GM21529 (cell line): Measurements from ENCODE around the gene FAM234A.
A peak's percentile ranks its signal among the peaks of the same experiment; 100 is the strongest.
"Not testable (repeated sequence)": the region's sequence is repeated elsewhere in the genome, so short reads cannot be mapped to it uniquely, and the experiment has no call there.

Experiments
- ATAC-seq: cut with Tn5 transposase; IDR thresholded peaks from one replicate; pipeline ENCODE4 v1.9.1; 2021; ENCODE audit not compliant: unreplicated experiment

FAM234A gene, protein sequence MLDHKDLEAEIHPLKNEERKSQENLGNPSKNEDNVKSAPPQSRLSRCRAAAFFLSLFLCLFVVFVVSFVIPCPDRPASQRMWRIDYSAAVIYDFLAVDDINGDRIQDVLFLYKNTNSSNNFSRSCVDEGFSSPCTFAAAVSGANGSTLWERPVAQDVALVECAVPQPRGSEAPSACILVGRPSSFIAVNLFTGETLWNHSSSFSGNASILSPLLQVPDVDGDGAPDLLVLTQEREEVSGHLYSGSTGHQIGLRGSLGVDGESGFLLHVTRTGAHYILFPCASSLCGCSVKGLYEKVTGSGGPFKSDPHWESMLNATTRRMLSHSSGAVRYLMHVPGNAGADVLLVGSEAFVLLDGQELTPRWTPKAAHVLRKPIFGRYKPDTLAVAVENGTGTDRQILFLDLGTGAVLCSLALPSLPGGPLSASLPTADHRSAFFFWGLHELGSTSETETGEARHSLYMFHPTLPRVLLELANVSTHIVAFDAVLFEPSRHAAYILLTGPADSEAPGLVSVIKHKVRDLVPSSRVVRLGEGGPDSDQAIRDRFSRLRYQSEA

DNA sequence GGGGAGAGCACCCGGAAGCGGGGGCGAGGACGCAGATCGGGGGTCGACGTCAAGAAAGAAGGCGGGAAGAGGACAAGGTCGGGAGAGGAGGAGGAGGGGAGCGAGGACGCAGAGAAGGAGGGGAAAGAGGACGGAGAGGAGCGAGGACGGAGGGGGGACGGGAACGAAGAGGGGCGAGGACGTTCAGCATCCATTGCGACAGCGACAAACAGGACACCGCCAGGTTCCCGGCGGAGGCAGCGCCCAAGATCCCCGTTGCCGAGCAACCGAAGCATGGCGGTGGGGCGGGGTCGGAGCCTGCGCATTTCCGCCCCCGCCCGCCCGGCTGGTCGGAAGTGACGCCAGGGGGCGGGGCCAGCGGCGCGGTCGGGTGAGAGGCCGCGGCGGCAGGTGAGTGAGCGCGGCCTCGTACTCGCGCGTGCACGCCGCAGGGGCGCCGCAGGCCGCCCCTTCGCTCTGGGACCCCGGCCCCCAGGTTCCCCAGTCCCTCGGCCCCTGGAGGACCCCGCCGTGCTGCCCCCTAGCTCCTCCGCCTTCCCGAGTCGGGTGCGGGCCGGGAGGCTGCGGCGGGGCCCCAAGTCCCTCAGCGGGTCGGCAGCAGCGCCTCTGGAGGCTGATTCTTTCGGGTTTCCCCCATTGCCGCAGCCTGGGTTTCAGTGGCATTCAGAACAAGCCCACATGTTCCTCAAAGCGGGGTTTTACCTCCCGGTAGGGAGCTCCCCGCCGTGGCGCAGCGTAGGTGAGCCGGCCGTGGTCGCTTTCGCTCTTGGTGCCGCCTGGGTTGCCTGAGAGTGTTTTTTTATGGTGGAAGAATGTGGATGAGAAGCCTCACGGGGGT lies at the start of gene FAM234A:
FAM234A (plus strand) TSS at position 354 of the 838 bp plus-strand sequence. CDS start 19,593 bp downstream, outside the sequence.
- ATAC-seq, result peak; percentile 88

DNA sequence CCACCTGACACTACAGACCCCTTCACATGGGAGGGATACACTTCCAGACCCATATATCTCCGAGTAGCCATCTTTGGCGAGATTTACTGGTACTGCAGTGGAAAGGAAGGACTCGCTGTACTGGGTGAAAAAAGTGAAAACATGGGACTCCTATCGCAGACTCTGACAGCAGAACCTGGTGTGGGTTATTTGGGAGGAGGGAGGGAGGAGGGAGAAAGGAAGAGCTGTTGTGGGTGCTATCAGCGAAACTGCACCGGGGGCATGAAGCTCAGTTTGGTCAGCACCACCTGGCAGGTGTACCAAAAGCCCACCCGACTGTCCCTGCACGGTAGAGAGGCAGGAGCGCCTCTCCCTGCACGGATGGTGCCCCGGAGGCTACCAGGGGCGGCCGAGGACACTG lies 49.4 kb upstream of the FAM234A start:
- ATAC-seq, result no peak

DNA sequence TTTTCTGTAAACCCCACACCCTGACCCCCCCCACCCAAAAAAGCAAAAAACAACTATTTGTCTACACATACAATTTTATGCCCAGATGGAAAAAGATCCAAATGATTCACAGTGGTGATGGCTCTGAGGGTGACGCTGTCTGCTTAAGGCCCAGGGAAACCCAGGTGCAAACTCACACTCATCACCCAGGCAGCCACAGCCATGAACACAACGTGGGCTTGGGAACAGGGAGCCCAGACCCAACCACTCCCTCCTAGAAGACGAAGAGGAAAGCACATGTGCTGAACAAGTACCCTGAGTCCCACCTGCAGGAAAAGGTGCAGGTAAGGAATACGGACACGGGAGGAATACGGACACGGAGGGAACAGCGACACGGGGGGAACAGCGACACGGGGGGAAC lies 48.9 kb upstream of the FAM234A start:
- no peak for ATAC-seq

DNA sequence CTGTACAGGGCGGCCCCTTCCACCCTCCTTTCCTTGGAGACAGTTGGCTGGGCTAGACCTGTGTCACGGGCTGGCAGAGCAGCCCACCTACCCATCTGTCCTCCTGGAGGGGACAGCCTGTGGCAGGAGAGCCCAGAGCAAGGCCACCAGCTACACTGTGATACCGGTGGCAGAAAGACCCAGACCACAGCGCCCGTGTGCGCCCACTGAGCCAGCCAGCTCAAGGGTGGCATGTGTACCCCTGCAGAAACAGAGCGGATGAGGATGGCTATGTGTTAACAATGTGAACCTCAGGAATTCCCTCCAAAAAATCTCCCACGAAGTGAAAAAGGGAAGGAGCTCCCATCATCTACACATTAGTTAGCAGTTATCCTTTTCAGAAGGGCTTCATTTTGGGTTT lies 47.3 kb upstream of the FAM234A start:
- no peak for ATAC-seq

DNA sequence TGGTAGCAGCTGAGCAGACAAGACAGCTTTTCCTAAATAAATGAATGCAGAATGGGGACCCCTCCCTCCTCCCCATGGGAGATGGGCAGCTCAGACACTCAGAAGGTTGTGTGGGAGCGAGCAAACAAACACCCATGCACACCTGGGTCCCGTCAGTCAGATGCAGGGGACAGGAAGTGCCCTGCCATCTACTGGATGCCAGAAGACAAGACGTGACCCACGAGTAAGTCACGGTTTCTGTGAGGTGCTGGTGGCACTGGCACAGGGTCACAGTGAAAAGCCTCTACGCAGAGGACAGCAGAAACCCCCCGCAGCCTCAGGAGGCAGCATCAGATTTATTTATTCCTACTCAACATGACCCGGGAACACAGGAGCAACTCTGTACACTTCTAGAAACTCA lies 45.9 kb upstream of the FAM234A start:
- ATAC-seq, result no peak

DNA sequence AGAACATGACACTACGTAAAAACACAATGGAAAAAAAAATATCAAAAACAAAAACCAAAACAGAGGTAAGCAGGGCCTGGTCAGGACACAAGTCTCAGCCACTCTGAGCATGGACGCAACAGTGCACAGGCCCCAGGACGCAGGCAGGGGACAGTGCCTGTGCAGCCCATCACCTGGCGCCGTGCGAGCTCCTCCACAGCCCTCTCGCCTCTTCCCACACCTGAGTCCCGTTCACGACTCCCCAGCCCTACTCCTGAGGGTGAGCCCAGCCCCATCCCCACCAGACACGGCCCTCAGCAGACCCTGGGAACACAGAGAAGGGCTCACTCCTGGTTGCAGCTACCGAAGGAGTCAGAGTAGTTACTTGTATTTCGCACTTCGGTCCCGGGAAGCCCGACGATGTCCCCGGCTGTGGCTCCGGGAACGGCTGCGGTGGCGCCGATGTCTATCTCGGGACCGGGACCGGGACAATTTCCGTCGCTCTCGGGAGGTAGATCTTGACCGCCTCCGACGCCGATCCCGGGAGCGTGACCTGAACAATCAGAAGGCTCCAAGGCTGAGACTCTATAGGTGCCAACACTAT lies 44.9 kb upstream of the FAM234A start:
- ATAC-seq, result no peak

DNA sequence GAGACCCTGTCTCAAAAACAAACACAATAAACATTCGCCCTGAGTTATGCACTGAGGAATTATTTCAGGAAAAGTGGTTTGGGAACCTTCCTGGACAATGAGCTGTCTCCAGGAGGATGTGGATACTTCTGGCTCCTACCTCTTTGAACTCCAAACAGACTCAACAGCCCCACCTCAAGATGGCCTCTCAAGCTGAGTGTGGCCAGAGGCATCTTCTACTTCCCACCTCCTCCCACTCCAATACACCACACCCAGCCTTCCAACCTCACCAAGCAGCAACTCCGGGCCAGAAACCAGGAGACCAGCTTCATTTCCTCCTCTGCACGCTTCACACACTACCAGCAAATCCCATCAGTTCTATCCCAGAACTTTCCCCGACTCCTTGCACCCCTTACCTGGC lies 42.8 kb upstream of the FAM234A start:
- ATAC-seq, result no peak

DNA sequence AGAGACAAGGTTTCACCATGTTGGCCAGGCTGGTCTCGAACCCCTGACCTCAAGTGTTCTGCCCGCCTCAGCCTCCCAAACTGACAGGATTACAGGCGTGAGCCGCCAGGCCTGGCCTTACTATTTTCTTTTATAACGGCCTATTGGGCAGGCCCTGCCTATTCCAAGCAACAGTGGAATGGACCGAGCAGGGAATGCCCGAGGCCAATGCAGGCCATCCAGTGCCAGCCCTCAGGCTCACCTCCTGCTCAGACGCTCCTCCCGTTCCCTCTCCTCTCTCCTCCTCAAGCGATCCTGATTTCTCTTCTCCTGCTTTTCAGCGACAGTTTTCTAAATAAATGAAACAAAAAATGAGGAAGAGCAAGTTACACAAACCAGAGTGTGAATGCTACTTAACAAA lies 41.9 kb upstream of the FAM234A start:
- no peak for ATAC-seq

DNA sequence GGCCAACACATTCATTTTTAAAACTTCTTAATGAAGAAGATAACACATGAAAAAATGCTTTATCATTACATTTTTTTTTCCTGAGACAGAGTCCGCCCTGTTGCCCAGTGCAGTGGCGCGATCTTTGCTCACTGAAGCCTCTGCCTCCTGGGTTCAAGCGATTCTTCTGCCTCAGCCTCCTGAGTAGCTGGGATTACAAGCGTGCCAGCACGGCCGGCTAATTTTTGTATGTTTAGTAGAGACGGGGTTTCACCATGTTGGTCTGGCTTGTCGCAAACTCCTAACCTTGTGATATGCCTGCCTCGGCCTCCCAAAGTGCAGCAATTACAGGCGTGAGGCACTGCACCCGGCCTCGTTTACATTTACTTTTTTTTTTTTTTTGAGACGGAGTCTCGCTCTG lies 41.2 kb upstream of the FAM234A start:
- no peak for ATAC-seq

DNA sequence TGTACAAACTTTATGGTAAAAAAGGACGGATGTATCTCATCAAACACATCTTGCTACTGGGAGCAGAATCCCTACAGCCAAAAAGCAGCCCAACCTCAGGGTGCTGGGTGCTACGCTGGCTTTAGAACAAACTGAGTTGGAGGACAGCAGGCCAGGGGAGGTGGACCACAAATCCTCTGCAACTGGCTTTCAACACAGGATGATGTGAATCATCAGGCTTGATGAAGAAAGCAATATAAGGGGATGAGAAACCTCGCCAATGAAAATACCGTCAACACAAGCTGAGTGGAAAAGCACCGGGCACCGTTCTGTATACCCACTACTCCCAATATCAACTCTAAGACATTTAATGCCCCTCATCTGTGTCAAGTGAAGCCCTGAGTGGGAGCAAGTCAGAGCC lies 40.1 kb upstream of the FAM234A start:
- ATAC-seq, result no peak

DNA sequence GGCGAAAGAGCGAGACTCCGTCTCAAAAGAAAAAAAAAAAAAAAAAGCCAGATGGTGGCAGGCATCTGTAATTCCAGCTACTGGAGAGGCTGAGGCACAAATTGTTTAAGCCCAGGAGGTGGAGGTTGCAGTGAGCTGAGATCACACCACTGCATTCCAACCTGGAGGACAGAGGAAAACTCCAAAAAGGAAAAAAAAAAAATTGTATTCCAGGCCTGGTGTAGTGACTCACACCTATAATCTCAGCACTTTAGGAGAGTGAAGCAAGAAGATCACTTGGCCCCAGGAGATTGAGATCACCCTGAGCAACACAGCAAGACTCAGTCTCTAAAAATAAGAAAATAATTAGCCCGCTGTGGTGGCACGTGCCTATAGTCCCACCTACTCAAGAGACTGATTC lies 34.2 kb upstream of the FAM234A start:
- no peak for ATAC-seq

DNA sequence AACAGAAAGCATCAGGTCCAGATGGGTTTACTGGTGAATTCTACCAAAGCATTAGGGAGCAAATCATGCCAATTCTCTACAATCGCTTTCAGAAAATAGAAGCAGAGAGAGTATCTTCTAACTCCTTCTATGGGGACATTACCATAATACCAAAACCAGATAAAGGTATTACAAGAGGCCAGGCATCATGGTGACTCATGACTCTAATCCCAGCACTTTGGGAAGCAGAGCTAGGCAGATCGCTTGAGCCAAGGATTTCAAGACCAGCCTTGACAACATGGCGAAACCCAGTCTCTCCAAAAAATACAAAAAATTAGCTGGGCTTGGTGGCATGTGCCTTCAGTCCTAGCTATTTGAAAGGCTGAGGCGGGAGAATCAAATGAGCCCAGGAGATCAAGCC lies 31.4 kb upstream of the FAM234A start:
- no peak for ATAC-seq

DNA sequence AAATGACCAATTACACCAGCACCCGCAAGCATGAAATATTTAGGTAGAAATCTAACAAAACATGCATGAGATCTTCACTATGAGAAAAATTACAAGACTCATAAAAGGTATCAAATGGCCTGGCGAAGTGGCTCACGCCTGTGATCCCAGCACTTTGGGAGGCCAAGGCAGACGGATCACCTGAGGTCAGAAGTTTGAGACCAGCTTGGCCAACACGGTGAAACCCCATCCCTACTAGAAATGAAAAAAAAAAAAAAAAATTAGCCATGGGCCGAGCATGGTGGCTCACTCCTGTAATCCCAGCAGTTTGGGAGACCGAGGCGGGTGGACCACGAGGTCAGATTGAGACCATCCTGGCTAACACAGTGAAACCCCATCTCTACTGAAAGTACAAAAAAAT lies 30.6 kb upstream of the FAM234A start:
- not testable (repeated sequence) for ATAC-seq

DNA sequence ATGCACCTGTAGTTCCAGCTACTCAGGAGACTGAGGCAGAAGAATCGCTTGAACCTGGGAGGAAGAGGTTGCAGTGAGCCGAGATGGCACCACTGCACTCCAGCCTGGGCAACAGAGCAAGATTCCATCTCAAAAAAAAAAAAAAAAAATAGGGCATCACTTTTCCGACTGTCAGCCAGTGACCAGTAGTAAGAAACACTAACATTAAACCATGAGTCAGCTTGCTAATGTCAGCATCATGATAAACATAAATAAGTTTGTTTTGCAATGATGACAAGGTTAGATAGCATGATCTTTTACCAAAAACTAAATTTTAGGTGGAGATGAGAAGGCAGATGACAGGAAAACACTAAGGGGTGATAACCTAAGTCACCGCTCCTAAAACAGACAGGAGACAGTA lies 25.3 kb upstream of the FAM234A start:
- not testable (repeated sequence) for ATAC-seq

DNA sequence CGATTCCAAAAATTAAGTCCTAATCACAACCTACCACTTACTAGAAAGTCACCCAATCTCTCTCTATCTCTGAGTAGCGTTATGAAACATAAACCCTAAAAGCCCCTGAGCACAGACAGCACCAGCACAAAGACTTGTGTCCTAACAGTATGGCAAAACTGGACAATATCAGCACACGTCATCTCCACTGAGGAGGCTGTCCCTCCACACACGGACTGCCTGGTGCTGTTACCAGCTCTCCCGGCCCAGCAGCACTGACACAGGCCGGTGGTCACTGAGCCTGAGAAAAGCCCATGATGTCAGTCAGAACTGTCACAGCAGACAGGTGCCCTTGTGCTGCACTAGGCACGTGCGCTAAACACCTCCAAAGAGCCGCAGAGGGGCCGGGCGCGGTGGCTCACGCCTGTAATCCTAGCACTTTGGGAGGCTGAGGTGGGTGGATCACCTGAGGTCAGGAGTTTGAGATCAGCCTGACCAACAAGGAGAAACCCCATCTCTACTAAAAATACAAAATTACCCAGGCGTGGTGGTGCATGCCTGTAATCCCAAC lies 22.9 kb upstream of the FAM234A start:
- ATAC-seq, result not testable (repeated sequence)

DNA sequence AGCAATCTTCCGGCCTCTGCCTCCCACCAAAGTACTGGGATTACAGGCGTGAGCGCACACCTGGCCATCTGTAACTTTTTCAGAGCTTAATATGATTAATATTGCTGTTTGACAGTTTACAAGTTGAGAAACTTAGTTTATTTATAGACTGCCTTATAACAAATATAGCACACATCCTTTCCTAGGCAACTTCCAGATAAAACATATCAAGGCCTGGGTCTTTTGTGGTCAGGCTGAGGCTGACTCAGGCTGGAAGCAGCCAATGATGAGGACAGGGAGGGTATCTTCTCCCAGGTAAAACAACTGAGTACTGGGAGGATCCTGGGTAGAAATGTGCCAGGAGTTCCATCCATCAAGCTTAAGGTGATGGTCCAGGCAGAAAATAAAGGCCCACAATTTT lies 21.6 kb upstream of the FAM234A start:
- ATAC-seq, result no peak

DNA sequence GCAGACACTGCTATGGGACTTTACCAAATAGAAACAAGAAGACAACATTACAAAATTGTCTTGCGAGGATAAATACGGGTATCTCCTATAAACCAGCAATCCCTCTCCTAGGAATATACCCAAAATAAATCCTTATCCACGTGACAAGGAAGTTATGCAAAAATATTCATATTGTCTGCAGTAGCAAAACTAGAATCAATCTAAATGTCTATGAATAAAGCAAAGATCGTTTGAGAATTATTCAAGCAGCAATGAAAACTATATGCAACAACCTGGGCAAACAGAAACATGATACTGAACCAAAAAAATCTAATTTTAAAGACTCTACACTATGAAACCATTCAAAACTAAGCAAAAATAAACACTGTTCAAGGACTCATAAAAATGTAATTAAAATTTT lies 14.6 kb upstream of the FAM234A start:
- no peak for ATAC-seq

DNA sequence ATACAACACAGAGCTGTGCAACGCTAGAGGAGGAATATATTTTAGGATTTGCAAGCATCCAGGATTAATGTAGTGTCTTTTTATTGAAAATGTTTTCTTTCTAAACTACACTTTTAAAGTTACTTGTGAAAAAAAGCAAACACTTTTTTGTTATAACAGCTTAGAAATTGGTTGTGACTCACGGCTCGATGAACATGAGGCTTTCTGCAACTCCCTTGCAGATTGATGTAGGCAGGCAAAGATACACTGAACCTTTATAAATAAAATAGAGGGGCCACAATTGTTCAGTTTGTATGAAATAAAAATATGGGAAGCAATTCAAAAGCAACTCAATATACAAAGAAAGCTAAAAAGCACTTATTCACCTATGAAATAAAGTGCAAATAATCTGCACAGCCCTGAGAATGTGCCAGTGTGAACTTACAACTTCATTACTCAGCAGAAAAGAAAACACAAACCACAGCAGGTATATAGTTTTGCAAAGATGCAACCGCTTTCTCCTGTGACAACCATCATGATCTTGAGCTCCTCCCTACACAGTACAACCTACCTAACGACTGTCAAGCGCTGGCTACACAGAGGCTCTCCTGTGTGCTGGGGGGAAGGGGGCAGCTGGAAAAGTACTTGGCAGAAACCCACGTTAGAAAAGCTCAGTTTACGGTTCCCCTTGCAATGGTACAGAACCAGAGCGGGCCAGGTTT lies 6.3 kb upstream of the FAM234A start:
- ATAC-seq, result peak; percentile 17

DNA sequence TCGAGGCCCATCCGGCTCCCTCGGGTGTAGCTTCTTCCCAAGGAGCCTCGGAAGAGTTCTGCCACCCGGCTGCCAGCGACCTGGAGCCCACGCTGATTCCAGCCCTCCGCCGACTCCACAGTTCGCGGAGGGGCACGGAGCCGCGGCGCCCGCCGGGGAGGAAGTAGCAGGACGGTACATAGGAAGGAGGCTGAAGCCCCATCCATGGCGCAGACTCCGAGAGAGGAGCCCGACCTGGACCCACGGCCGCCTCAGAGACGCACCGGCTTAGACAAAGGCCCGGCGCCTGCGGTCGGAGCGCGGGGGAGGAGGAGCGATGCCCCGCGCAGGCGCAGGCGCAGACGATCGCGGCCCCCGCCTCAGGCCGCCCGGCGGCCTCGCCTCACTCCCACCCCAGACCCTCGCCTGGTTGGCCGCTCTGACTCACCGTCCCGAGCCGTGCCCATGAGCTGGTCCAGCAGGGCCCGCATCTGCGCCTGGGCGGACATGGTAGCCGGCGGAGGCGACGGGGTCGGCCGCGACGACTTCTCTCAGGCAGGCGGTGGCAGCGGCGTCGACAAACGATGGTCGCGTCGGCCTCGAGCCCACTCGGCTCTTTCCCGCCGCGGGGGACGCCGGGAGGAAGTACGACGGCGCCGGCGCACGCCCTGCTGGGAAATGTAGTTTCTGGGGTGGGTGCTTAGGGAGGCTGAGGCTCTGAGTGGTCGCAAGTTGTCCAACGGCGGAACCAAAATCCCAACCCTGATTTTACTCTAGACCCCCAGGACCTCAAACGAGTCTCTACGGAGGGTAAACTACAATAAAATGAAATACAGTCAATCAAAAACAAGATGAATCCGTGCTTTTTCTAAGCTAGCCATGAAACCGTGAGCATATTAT lies 5.5 kb upstream of the FAM234A start, which contains the start of gene LUC7L:
LUC7L (minus strand) TSS at position 598 of the 879 bp plus-strand sequence; CDS start at position 488, 110 bp downstream.
- peak; percentile 78 for ATAC-seq
